GM21528 (cell line): ENCODE measurements around the gene MAGOH.
A peak's percentile ranks its signal among the peaks of the same experiment; 100 is the strongest.
"Not testable (repeated sequence)": the region's sequence is repeated elsewhere in the genome, so short reads cannot be mapped to it uniquely, and the experiment has no call there.

ENCODE experiments used
- ATAC-seq: cut with Tn5 transposase; IDR thresholded peaks from one replicate; pipeline ENCODE4 v1.9.1; 2021; ENCODE audit warnings: mild to moderate bottlenecking, moderate library complexity; ENCODE audit not compliant: unreplicated experiment, low FRiP score

The MAGOH gene

DNA sequence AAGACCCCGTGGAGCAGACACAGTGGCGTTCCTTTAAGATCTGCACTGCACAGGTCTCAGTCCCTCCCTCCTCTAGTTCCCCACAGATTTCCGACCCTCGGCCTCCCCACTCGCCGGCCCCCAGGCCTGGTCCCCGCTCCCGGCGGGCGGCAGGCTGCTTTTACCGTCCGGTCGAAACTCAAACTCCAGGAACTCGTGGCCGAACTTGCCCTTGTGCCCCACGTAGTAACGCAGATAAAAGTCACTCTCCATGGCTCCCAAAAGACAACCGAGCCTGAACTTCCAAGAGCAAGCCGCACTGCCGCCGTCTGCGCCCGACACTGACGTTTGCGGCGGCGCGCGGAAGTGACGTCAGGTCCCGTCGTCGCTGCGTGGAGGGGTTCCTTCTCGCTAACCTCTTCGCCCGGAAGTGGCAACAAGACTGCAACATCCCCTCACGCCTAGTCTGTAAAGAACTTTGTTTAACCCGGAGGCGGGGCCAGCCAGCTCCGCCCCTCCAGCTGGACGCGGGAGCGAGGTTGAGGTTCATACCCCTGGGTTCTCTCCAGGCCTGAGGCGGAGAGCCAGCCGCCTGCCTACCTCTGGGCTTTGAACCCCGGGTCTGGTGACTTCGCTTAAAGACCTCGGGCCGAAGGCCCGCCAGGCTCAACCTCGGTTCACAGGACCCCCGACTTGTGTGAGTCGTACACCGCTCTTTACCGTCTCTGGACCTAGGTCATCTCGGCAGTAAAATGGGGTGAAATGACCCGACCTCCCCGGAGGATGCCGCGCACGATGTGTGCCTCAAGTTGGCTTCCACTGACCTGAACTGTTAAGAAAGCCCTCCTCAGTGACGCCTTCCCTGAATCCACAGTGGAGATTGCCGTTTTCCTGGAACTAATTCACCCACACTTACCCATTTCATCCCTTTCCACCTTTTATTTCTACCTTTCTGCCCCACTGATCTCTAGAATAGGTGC, at the start of gene MAGOH:
Gene MAGOH (minus strand): TSS at position 322 of the 959 bp plus-strand sequence. CDS start 70 bp downstream, at position 252.
- ATAC-seq = peak; percentile 97

- no peak for ATAC-seq
These were observed 48.6 kb upstream of the MAGOH start for GRCh38 chr1:53286955-53287354.

DNA sequence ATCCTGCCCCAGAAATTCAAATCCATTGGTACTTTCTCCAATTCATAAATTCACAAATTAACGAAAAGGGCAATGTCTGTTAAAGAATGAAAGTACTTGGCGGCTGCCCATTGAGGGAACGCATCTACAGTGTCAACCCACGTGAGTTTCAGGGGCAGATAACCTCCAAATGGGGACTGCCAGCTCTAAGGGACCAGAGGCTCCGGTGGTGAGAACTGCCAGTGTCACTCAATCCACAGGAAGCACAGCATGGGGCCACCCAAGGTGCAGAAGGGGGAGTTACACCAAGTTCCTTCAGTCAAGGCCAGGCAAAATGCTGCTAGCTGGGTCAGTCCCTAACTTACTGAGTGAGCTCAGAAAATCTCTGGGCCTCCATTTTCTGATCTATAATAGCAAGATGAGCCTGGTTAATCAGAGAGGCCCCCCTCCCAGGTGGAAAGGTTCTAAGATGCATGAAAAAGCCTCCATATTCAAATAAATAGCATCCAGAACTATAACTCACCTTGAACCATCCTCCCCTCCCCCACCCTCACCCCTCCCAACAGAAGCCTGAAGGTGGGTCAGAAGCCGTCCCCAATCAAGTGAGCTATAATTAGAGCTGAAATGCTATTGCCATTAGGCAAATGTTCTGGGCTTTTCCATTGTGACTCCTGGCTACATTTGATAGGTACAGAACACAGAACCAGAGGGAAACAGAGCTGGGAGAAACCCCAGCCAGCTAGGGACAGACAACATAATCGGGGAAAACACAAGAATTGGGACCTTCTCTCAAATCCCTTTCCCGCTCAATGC, 47.8 kb upstream of the MAGOH start:
- no peak for ATAC-seq

DNA sequence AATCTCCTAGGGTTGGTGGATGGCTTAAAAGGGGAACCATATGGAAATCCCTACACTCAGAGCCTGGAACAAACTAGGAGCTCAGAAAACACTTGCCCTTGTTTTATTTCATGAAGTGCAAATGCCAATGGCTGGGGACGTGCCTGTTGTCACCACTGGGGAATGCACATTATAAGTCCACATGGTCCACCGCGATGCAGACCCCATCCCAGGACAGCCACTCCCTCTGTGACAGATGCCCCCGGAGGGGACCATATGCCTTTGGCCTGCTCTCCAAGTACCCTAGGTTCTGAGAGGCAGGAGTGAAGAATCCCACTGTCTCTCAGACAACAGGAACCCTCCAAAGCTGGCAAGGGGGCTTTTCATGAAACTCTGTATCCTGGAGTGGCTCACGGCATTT, 47.2 kb upstream of the MAGOH start:
- ATAC-seq = no peak

- no peak for ATAC-seq
These were observed 46.1 kb upstream of the MAGOH start for GRCh38 chr1:53284224-53285020.

DNA sequence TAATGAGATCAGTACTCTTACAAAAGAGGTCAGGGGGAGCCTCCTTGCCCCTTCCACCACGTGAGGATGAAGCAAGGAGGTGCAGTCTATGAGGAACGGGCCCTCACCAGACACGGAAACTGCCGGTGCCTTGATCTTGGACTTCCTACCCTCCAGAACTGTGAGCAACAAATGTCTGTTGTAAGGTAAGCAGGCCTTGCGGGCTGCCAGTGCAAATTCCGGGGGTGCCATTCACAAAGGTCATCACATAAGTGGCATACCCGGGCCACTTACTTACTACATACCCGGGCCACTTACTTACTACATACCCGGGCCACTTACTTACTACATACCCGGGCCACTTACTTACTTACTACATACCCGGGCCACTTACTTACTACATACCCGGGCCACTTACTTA, 44.8 kb upstream of the MAGOH start:
- ATAC-seq = not testable (repeated sequence)

- ATAC-seq = no peak
These were observed 42.8 kb upstream of the MAGOH start for GRCh38 chr1:53281133-53281532.

DNA sequence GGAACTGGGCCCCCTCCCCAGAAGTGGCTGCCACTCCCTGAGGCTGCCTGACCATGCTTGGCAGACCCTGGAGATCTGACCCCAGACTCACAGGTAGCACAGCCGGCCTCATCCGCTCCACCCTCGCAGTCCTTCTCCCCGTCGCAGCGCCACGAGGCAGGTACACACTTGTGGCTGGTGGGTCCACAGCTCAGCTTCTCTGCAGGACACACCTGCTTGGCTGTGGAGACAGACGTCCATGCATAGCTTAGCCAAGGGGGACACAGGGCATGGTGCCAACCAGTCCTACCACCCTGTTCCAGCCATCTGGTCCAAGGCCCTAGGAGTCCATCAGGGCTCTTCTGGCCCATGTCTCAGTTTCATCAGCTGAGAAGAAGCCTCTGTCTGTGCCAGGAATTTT, 42.2 kb upstream of the MAGOH start:
- ATAC-seq = no peak

GRCh38 chr1:53279296-53280200, 41.2 kb upstream of the MAGOH start:
- ATAC-seq = no peak

GRCh38 chr1:53278298-53278725, 40.0 kb upstream of the MAGOH start:
- ATAC-seq = no peak

- ATAC-seq = no peak
These were observed 39.0 kb upstream of the MAGOH start for GRCh38 chr1:53277326-53277725.

DNA sequence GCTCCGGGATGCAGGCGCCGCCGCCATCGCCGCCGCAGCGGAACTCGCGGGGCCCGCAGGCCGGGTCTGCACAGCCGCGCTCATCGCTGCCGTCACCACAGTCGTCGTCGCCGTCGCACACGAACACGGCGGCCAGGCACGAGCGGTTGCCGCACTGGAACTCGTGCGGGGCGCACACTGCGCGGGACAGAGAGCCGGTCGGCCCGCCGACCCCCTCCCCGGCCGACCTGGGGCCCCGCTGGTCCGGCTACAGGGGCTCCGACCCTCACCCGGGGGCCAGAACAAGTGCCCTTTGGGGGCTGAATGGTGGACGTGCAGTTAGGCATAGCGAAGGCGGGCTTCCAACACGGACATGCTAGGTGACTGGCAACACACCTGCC, 38.6 kb upstream of the MAGOH start:
- no peak for ATAC-seq

DNA sequence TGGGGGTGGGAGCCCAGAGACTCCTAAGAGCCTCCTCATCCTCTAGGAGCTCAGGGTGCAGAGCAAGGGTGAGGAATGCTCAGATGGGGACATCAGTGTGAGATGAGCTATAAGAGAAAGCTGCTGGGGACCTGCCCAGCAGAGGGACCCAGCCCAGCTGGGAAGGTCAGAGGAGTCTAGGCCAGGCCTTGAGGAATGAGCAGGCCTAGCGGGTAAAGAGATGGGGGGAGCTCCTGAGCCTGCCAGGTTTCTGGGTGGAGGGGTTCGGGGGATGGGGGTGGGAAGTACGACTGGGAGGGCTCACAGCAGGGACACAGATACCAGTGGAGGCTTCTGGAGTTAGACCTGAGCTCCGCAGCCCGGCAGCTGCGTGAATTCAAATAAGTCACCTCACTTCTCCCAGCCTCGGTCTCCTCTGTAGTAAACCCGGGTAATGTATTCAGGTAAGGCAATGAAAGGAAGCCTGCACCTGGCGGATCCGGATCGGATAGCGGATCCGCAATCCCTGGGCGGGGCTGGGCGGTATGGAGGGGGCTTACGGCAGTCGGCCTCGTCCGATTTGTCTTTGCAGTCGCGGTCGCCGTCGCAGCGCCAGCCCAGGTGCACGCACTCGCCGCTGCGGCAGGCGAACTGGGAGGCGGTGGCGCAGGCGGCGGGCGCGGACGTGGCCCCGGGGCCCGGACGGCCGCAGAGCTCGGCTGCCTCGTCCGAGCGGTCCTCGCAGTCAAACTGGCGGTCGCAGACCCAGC, 38.0 kb upstream of the MAGOH start:
- no peak for ATAC-seq

DNA sequence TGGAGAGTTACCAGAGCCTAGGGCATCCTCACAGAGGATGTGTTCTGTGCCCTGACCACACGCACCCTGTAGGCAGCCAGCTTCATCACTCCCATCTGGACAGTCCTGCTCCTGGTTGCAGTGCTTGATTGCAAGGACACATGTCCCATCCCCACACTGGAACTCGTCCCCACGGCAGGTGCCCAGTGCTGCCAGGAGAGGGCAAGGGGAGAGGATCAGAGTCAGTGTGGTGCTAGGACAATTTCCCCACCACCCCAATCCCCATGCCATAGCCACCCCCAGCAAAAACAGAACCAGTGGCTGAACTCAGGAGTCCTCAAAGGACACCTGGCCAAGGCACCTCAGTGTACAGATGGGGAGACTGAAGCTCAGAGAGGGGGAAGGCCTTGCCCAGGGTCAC, 37.2 kb upstream of the MAGOH start:
- no peak for ATAC-seq

DNA sequence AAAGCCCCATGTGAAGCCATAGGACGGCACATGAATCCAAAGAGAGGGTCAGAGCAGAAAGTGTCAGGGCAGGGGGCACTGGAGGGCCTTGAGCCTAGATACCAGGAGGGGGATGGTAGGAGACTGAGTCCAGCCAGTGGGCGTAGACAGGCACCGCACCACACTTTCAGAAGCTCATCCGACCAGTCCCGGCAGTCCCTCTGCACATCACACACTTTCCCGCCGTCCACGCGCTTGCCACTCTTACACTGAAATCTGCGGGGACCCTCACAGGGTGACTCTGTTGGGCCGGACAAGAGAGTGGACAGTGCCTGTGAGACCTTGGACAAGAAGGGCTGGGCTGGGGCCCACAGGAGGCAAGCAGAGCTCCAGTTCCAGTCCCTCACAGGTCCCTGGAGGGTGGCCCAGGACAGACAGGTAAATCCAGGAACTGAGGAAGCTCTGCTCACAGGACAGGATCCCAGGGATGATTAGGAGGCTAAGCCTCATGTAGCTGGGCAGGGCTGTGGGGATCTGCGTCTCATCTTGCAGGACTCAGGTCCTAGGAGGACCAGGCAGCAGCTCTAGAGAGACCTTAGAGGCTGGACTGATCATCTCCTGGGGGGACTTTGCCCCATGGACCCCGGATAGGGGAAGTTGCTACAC, 36.3 kb upstream of the MAGOH start:
- ATAC-seq = no peak

DNA sequence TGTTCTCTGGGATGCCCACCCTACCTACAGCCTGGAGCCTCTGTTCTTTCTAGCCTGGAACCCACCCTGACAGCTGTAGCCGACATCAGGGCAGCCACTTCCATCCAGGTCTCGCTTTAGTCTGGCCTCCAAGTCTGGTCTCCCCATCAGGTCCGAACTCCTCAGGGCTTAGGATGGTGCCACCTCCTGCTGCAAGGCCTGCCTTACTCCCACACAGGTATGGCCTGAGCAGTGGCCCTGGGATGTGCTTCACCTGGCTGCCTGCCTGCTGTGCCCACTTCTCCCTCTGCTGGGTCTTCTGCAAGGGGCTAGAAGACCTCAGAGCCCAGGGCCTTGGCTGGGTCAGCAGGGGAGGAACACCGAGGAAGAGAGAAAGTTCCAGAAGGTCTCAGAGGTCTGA, 35.7 kb upstream of the MAGOH start:
- ATAC-seq = no peak

DNA sequence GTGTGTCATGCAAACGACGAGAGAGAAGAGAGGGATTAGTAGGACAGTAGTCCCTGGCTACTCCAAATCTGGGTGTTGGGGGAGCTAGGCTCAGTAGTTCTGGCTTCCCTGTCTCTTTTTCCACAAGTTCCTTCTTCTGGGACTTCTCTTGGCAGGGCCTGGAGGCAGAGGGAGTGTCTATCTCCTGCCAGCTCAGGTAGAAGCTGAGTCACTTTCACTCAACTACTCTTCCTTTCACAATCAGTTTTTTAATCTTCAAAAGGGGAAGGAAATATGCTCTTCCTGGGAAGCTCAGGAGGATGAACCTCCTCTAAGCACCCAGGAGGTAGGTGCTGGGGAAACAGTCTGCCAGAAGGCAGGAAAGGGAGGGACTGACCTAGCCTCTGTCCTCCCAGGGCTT, 35.2 kb upstream of the MAGOH start:
- no peak for ATAC-seq

DNA sequence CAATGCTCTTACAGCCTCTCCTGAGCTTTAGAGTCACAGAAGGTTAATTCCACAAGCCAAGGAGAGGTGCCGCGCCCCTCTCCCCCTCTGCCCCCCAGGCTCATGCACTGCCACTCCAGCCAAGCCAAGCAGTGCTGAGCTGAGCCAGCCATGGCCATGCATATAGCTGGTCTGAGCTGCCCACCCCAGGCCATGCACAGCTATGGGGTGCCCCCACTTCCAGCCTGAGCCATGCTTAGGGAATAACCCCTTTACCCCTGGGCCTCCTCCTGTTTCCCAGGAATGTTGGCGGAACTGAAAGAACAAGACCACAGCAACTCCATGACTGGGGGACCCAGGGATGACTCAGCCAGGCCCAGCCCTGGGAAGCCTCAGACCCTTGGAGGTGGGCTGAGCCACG, 34.0 kb upstream of the MAGOH start:
- ATAC-seq = no peak
